PC-9 (cell line): Measurements from ENCODE around the gene SP6.

Experiments used
- CTCF ChIP-seq: fragments of 200-600 bp; sonication (generic); conservative IDR thresholded peaks from 2 replicates; pipeline ENCODE4 v1.6.1; 2017; ENCODE audit warnings: mixed run types, antibody characterized with exemption, mild to moderate bottlenecking, moderate library complexity
- EZH2 ChIP-seq: fragments of 200-600 bp; sonication (generic); IDR thresholded peaks from 2 replicates; pipeline ENCODE4 v1.8.0; 2017; ENCODE audit warnings: antibody characterized with exemption, low read depth

- no peak for TF ChIP-seq CTCF
- no peak for TF ChIP-seq EZH2
Measured at GRCh38 chr17:47831934-47832327, 19.0 kb downstream of the SP6 start.
